NCI-H2081 treated with DMSO at 0.1 percent for 48 hours (cell line): Measurements from ENCODE around the gene COA6.
"Not testable (repeated sequence)": the region's sequence is repeated elsewhere in the genome, so short reads cannot be mapped to it uniquely, and the experiment has no call there.

Source experiments
- DNase-seq: peaks from one replicate; lab custom pipeline; 2025; lab: John Stamatoyannopoulos, UW

COA6 gene

DNA sequence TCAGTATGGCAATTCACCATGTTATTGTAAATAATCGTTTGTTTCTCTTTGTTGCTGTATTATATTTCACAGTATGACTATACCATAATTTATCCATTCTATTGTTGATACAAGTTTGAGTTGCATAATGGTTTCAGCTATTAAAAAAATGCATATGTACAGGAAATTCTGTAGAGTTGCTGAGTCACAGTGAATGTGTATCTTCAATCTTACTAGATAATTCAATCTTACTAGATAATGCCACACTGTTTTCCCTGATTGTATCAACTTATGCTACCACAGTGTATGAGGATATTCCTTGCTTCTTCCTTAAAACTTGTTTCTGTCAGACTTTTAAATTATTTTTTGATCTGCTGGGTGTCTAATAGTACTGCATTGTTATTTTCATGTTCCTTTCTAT lies 3.5 kb upstream of the COA6 start:
- no peak for DNase-seq

DNA sequence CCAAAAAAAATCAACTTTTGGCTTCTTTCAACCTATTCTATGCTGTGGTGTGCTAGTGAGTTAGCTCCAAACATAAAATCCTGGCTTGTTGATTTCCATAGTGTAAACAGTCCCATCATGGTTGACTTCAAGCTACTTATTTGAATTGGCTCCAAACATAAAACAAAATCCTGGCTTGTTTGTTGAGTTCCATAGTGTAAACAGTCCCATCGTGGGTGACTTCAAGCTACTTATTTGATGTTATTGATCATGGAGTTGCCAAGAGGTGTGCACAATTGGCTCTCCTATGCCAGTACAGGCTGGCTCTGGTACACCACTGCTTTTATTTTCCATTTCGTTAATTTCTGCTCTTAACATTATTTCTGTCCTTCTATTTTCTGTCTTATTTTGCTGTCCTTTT lies 1.8 kb upstream of the COA6 start:
- no peak for DNase-seq

DNA sequence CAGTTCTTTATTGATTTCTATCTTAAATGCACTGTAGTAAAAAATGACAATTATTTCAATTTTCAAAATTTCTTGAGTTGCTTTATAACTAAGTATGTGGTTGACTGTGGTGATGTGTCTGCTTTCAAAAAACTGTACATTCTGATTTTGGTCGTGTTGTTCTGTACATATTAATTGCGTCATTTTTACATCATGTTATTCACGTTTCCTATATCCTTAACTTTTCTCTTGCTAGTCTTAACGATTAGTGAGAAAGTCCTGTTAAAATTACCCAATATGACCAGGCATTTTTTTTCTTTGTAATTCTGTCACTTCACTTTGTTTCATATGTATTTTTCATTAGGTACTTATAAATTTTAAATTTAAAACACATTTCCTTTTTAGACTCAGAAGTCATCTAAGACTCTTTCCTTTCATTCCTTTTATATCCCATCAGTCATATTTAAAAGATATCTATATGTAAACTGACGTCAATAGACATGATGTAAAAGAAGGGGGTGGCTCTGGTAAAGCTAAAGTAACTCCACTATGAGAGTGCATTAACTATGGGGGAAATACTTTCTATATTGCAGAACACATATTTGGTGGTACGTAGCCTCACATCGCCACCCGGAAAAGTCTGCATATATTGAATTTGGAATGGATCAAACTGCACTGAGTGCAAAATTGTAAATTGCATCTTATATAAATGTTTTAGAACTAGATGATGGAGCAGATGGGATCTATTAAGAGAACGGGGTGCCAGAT lies 1.1 kb upstream of the COA6 start:
- no peak for DNase-seq

DNA sequence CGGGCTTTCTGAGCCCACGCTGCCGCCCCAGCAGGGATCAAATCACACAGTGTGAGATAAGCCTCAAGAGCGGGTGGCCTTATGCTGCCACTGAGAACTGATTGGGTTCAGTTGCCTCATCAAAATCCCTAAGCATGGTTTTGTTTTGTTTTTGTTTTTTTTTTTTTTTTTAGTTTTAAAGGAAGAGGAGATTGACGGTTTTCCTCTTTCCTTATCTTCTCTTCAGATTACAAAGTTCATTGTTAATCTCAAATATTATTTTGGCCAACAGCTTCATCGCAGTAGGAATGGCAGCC lies 651 bp downstream of the COA6 start:
- DNase-seq, result no peak

DNA sequence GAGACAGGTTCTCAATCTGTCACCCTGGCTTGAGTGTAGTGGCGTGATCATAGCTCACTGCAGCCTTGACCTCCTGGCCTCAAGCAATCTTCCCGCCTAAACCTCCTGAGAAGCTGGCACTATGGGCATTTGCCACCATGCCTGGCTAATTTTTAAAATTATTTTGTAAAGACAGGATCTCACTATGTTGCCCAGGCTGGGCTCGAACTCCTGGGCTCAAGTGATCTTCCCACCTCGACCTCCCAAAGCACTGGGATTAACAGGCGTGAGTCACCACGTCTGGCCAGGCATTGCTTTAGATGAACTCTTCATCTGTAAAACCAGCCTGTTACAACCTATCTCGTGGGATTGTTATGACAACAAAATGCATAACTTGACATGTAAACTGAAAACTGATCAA lies 2.4 kb downstream of the COA6 start:
- DNase-seq, result no peak

DNA sequence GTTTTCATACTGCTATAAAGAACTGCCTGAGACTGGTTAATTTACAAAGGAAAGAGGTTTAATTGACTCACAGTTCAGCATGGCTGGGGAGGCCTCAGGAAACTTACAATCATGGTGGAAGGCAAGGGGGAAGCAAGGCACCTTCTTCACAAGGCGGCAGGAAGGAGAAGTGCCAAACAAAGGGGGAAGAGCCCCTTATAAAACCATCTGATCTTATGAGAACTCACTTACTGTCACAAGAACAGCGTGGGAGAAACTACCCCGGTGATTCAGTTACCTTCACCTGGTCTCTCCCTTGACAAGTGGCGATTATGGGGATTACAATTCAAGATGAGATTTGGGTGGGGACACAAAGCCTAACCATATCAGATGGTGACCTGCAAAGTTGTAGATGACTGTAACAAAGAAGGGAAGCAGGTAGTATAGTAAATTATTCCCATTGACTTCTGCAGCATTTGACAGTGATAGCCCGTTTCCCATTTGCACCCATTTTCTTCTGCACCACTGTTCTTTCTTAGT lies 6.4 kb downstream of the COA6 start:
- not testable (repeated sequence) for DNase-seq

DNA sequence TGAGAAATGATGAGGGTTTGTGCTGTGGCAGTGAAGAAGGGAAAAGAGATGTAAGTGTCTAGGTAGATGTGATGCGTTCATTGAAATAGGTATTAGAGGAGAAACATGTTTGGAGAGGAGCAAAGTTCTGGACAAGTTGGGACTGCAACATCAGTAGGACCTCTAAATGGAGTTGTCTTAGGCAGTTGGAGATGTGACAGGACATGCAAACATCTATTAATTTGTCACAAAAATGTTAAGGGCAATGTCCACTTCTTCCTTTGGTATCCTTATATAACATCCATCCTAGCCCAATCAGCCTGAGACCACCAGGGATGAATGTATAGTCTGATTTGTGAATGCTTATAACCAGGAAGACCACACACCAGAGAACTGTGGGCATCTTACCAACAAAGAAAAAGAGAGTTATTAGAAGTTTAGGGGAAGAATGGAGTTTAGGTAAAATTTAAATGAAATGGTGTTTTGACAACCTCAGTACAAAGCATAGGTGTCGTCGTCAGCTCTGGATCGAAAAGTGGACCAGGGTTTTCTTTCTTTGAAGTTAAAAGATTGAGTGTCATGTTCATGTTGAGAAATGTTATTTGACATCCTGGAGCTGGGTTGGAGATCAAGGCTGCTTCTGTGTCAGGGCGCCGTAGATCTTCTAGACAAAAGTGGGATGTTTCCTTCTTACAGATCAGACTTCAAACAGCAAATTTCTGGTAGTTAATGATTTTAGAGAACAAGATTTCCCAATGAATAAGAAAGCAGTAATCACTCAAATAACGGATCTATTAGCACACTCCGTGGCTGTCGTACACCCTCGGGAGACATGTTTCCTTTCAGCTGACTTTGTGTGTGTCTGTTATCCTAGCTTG lies 8.7 kb downstream of the COA6 start:
- DNase-seq, result no peak

DNA sequence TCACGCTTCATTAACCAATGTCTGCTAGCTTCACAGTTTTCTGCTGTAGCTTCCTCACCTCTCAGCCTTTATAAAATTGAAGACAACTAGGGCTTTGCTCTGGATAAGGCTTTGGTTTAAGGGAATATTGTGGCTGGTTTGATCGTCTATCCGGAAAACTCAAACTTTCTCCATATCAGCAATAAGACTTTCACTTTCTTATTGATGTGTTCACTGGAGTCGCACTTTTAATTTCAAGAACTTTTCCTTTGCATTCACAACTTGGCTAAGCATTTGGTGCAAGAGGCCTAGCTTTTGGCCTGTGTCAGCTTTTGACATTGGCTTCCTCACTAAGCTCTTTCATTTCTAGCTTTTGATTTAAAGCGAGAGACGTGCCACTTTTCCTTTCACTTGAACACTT lies 12.9 kb downstream of the COA6 start:
- no peak for DNase-seq

DNA sequence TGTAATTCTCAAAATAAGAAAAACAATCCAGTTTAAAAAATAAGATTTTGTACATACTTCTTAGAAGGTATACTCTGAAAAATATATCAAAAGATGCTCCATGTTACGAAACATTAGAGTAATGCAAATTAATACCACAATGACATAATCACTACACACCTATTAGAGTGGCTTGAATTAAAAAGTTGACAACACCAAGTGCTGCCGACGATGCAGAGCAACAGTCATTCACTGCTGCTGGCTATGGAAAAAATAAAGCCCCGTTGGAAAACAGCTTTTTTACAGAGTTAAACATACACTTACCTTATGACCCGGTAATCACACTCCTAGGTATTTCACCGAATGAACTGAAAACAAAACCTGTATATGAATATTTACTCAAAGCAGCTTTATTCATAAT lies 14.8 kb downstream of the COA6 start:
- DNase-seq, result no peak

DNA sequence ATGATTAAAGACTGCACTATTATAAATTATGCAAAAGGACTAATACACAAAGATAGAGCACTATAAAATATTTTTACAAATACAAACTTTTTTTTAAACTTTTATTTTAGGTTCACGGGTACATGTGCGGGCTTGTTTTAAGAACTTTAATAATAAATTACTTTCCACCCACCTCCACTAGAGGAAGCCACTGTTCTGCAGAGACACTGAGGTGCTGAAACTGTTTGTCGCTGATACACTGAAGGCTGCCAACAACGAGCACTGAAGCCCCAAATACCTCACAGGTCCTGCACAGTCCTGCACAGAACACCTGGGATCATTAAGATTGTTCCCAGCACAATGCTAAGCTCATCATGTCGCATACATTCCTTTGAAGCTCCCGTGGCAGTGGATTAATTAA lies 19.9 kb downstream of the COA6 start:
- no peak for DNase-seq

DNA sequence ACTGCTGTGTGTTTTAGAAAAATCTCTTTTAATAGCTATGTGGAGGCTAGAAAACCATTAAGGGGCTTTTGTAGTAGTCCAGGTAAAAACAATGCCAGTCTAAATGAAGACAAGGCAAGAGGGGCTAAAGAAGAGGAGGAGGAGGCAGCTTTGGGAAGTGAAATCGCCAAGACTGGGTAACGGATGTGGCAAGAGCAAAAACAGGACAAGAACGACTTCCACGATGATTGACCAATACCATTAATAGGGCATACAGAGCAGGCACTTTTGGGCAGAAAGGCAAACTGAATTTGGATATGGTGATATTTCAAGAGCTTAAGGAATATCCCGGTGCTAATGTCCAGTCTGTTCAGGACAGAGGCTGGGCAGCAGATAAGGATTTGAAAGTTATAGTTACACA lies 22.0 kb downstream of the COA6 start:
- no peak for DNase-seq

DNA sequence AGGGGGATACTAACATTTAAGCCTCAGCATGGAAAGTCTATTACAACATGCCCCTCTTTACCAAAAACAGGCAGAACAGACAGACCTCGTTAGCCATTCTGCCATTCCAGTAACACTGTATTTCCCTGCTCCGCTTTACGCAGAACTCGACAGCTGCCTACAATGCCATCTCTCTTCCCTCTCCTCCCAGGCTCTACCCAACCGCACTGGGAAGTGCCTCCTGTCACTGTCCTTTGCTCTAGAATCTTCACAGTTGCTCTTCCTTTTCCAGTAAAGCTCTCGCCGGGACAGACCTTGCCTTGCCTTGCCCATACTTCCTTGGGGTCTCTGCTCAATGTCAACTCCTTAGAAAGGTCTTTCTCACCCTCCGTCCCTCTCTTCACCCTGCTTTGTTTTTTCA lies 22.8 kb downstream of the COA6 start:
- DNase-seq, result no peak

DNA sequence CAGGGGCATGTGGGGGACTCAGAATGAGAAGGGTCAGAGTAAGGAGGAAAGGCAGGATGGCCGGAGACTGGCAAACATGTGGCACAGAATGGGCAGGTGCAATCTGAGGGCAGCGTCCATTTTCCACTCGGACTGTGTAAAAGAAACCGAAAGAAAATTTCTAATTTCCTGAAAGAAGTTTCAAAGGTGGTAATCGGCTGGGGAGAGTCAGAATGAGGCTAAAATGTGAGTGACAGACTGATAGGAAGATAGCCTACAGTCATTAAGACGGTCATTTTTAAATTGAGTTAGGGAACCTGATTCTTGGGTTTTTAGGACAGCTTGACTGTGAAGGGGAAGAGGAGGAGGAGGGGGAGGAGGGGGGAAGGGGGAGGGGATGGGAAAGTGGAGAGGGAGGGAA lies 23.6 kb downstream of the COA6 start:
- DNase-seq, result no peak

DNA sequence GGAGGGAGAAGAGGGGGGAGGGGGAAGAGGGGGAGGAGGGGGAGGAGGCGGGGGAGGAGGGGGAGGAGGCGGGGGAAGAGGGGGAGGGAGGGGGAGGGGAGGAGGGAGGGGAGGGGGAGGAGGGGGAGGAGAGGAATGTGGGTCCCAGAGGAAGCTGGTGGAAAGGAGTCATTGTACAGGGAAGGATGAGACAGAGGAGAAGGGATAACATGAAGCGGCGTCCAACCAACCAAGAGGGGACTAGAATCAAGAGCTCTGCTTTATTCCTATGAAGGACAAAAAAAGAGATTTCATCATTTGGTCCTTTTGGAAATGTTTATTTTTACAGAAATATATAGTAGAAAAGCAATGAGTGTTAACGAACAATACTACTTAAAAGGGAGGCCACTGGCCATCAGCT lies 24.5 kb downstream of the COA6 start:
- DNase-seq, result no peak

DNA sequence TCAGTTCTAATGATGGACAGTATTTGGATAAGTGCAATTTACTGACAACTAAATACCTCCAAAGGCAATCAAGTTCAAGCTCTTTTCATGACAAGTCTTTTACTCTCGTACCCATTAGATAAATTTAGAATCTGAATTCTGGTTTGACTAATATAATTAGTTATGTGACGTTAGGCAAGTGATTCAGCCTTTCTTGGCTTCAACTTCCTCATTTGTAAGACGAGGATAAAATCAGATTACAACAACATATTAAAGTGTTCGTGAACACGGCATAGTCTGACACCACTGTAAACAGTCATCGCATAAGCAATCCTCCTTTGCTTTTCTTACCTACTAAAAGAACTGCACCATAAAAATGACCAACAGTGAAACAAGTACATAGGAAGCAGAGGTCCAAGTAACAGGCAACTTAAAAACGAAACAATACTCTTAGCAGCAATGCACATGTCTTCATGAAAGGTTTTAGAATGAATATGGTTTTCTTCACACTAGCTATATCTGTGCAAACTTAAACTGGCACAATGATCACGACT lies 25.7 kb downstream of the COA6 start:
- no peak for DNase-seq

DNA sequence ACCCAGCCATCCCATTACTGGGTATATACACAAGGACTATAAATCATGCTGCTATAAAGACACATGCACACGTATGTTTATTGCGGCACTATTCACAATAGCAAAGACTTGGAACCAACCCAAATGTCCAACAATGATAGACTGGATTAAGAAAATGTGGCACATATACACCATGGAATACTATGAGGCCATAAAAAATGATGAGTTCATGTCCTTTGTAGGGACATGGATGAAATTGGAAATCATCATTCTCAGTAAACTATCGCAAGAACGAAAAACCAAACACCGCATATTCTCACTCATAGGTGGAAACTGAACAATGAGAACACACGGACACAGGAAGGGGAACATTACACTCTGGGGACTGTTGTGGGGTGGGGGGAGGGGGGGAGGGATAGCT lies 26.3 kb downstream of the COA6 start:
- DNase-seq, result not testable (repeated sequence)

DNA sequence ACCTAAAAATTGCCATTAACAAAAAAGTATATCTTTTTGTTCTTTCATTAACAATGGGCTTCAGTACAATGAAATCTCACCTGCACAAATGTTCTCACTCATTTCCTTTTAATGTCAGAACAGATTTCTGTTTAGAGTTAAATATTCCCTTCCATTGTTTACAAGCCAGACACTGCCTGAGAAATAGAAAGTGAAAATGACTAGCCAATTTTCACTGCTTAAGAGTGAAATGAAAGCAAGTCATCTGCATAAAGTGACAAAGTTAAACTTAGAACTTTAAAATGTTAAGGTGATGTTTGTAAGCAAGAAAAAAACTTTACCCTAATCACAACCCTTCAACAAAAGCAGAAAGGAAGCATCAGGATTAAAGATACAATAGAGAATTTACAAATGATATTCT lies 27.5 kb downstream of the COA6 start:
- DNase-seq, result no peak

DNA sequence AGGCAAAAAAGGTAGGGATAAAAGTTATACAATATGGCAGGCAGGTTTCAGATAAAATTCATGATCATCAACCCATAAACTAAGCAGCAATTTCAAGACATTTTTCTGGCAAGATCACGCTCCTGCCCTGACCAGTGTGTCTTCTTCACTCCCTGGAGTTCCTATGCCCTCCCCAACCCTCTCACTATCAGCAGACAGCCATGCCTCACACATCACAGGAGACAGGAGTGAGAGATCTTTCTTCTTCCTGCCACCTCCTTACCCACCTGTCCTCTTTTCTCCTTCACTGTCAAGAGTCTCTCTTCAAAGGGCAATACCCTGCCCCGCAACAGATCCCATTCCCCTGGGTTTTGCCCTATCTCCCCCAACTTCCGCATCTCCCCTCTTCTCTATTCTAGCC lies 28.4 kb downstream of the COA6 start:
- DNase-seq, result no peak

DNA sequence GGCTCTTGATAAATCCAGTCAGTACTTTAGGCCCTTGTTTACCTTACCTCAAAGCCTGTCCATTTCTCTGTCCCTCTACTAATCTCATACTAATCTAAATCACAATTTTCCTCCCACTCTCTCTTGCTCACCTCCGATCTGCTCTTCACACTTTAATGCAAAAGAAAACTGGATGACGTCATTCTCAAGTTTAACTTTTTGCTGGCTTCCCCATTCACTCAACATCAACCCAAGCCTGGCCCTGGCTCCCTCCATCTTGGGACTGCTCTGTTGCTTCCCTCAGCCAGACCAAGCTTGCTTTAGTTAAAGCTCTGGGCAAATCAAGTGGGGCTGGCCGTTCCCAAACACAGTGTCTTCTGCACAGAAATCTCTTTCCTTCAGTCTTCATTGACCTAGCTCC lies 29.7 kb downstream of the COA6 start:
- DNase-seq, result no peak

DNA sequence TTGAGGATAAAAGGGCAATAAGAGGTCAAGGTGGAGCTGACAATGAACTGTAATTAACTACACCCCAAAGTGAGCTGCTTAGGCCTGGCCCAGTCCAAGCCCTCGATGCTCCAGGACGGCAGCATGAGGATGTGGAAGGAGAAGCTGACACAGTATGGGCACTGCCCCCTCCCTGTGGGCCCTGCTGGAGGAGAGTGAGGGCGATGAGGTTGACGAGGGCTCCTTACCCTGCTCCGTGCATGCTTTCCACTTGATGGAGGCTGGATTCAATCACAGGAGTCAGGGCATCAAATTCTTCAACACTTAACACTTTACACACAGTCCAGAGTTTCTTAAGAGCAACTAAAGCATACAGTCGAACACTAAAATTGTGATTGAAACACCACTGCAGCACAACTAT lies 32.4 kb downstream of the COA6 start:
- DNase-seq, result no peak

DNA sequence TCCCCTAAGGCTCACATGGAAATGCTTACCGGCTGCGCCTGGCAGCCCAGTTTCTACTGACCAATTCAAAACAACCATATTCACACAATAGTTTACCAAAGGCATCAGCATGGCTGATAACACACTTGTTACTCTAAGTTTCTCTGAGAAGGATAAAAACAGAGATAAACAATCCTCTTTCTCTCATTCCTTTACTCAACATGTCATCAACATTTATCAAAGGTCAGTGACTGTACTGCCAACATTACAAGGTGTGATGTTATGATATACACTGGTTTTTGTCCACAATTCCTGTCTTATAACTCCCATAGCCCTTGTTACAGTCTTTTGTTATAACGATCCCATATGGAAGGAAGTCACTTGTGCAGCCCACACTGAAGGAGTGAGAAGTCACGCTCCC lies 33.6 kb downstream of the COA6 start:
- no peak for DNase-seq

DNA sequence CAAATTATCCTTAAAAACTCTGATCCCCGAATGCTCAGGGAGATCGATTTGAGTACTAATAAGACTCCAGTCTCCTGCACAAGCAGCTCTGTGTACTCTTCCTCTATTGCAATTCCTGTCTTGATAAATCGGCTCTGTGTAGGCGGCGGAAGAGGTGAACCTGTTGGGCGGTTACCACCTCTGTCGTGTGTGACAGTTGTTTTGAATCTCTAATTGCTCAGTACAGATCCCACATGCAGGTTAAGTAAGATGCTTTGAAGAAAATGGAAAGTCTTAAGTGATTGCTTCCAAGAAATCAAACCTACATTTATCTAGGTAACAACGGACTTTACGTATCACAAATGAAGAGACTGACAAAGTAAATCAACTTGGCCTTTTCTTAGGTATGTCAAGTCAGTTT lies 35.5 kb downstream of the COA6 start:
- DNase-seq, result no peak

DNA sequence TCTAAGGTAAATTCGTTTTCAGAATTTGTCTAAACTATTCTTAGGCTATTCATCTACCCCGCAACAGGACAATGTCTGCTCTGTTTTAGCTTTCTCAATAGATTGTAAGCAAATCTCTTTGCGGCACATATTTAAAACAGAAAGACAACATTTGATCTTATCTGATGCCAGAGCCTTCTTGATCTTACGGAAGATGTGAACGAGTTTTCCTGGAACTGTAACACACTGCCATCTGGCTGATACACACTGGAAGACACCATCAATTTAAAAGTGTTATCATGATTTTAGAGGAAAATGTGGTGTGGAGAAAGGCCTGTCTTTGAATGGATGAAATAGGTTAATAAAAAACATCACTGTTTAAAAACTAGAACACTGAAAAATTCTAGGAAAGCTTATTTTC lies 36.1 kb downstream of the COA6 start:
- DNase-seq, result no peak
